GM19043 (cell line): Measurements from ENCODE around the gene PYGO2.
"Not testable (repeated sequence)": the region's sequence is repeated elsewhere in the genome, so short reads cannot be mapped to it uniquely, and the experiment has no call there.

Experiments
- ATAC-seq: cut with Tn5 transposase; IDR thresholded peaks from one replicate; pipeline ENCODE4 v1.9.1; 2021; ENCODE audit warnings: low read depth; ENCODE audit not compliant: unreplicated experiment

The PYGO2 gene

GRCh38 chr1:155000726-155001424, 39.3 kb upstream of the PYGO2 start:
- no peak for ATAC-seq

- ATAC-seq = no peak
These were observed 38.8 kb upstream of the PYGO2 start for GRCh38 chr1:155000411-155000725.

GRCh38 chr1:154999571-155000410, 38.2 kb upstream of the PYGO2 start:
- no peak for ATAC-seq

GRCh38 chr1:154998818-154999570, 37.4 kb upstream of the PYGO2 start:
- ATAC-seq = no peak

GRCh38 chr1:154998201-154998780, 36.7 kb upstream of the PYGO2 start:
- ATAC-seq = no peak

GRCh38 chr1:154996966-154997701, 35.6 kb upstream of the PYGO2 start:
- ATAC-seq = no peak

- not testable (repeated sequence) for ATAC-seq
These were observed 33.9 kb upstream of the PYGO2 start for GRCh38 chr1:154995301-154995983.

GRCh38 chr1:154994591-154994990, 33.0 kb upstream of the PYGO2 start:
- no peak for ATAC-seq

- no peak for ATAC-seq
These were observed 32.6 kb upstream of the PYGO2 start for GRCh38 chr1:154994269-154994587.

GRCh38 chr1:154993572-154994268, 32.1 kb upstream of the PYGO2 start, which contains the start of gene LENEP:
TSS of gene LENEP (plus strand) at chr1:154993586. CDS start at chr1:154993608, 22 bp downstream.
- no peak for ATAC-seq

- ATAC-seq = no peak
These were observed 31.4 kb upstream of the PYGO2 start for GRCh38 chr1:154992721-154993571.

- no peak for ATAC-seq
These were observed 28.7 kb upstream of the PYGO2 start for GRCh38 chr1:154990276-154990675.

- ATAC-seq = no peak
These were observed 27.7 kb upstream of the PYGO2 start for GRCh38 chr1:154989195-154989860.

- no peak for ATAC-seq
These were observed 26.7 kb upstream of the PYGO2 start for GRCh38 chr1:154988058-154988954.

- no peak for ATAC-seq
These were observed 25.7 kb upstream of the PYGO2 start for GRCh38 chr1:154987326-154987725.

GRCh38 chr1:154986736-154987135, 25.2 kb upstream of the PYGO2 start:
- not testable (repeated sequence) for ATAC-seq
